ENCODE measurements around the gene FAM221B. TPM values are rescaled to one million over a fixed set of nuclear protein-coding genes. Genes with fewer than 3 reads are reported as not detected.
A peak's percentile ranks its signal among the peaks of the same experiment; 100 is the strongest.

Gene FAM221B
- total and polyA plus RNA-seq, 9 of the 15 experiments (the other 6 are each of a cell fraction or from before 2014, with no cell fraction given): 0.01 TPM; not detected in 8

DNA sequence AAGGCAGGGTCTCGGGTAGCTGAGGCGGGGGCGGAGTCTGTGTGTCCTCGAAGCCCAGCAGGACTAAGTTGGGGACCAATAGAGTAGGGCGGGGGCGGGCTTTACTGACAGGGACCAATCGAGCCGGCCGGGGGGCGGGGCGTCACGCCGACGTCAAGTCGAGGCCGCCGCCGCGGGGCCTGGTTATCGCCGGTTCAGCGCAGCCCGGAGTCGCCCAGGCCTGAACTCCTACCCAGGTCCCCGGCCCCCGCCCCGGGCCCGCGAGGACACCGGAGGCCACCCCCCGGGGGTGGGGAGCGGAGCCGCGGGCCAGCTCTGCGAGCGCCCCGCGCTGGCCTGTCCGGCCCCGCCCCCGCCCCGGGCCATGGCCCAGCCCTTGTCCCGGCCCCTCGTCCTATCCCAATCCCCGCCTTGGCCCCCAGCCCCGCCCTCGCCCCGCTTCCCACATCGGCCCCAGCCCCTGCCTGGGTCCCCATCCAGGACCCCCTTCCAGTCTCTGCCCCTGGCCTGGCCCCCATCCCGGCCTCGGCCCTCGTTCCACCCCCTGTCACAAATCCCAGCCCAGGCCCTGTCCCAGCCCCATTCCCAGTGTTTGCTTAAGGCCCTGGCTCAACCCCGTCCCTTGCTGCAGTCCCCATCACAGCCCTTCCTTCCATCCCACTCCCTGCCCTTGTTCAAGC, 692 bp upstream of the FAM221B start, which contains the start of gene TMEM8B (continued):
- TF ChIP-seq, protein P1, sequence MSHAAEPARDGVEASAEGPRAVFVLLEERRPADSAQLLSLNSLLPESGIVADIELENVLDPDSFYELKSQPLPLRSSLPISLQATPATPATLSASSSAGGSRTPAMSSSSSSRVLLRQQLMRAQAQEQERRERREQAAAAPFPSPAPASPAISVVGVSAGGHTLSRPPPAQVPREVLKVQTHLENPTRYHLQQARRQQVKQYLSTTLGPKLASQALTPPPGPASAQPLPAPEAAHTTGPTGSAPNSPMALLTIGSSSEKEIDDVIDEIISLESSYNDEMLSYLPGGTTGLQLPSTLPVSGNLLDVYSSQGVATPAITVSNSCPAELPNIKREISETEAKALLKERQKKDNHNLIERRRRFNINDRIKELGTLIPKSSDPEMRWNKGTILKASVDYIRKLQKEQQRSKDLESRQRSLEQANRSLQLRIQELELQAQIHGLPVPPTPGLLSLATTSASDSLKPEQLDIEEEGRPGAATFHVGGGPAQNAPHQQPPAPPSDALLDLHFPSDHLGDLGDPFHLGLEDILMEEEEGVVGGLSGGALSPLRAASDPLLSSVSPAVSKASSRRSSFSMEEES (CRISPR knock-in tag; IDR thresholded peaks at IDR 0.05): no peak
- TF ChIP-seq POLR2A (conservative IDR thresholded peaks at IDR 0.05) (0 out of 2 replicates have a peak, but pooled peaks have one; percentile 27), SAFB (IDR thresholded peaks at IDR 0.05; ENCODE audit: borderline replicate concordance, low read depth, low read length) (no peak), TBL1XR1 (IDR thresholded peaks at IDR 0.05; ENCODE audit: low read length in 2 of 2) (no peak), NRF1 (conservative IDR thresholded peaks at IDR 0.05 in 1 of 2, IDR thresholded peaks at IDR 0.05 in 1 of 2) (peak; percentile 23 to 43; a peak in 3 of 4 replicates), PHF8 (IDR thresholded peaks at IDR 0.05; ENCODE audit: borderline replicate concordance, low read length) (peak; percentile 50; the same call in 1 of the 2 replicates), TBP (optimal IDR thresholded peaks at IDR 0.05; ENCODE audit: low read depth, low read length) (peak; percentile 28)
- TF ChIP-seq, protein P2, sequence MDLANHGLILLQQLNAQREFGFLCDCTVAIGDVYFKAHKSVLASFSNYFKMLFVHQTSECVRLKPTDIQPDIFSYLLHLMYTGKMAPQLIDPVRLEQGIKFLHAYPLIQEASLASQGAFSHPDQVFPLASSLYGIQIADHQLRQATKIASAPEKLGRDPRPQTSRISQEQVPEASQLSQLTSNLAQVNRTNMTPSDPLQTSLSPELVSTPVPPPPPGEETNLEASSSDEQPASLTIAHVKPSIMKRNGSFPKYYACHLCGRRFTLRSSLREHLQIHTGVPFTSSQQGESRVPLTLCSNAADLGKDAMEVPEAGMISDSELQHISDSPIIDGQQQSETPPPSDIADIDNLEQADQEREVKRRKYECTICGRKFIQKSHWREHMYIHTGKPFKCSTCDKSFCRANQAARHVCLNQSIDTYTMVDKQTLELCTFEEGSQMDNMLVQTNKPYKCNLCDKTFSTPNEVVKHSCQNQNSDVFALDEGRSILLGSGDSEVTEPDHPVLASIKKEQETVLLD (IDR thresholded peaks at IDR 0.05): no peak
- TF ChIP-seq, protein P3, sequence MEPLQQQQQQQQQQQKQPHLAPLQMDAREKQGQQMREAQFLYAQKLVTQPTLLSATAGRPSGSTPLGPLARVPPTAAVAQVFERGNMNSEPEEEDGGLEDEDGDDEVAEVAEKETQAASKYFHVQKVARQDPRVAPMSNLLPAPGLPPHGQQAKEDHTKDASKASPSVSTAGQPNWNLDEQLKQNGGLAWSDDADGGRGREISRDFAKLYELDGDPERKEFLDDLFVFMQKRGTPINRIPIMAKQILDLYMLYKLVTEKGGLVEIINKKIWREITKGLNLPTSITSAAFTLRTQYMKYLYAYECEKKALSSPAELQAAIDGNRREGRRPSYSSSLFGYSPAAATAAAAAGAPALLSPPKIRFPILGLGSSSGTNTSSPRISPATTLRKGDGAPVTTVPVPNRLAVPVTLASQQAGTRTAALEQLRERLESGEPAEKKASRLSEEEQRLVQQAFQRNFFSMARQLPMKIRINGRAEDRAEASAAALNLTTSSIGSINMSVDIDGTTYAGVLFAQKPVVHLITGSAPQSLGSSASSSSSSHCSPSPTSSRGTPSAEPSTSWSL (CRISPR knock-in tag; IDR thresholded peaks at IDR 0.05; ENCODE audit: borderline replicate concordance): no peak
- TF ChIP-seq, protein P4, sequence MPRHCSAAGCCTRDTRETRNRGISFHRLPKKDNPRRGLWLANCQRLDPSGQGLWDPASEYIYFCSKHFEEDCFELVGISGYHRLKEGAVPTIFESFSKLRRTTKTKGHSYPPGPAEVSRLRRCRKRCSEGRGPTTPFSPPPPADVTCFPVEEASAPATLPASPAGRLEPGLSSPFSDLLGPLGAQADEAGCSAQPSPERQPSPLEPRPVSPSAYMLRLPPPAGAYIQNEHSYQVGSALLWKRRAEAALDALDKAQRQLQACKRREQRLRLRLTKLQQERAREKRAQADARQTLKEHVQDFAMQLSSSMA (CRISPR knock-in tag; IDR thresholded peaks at IDR 0.05): no peak
- TF ChIP-seq, protein P5, sequence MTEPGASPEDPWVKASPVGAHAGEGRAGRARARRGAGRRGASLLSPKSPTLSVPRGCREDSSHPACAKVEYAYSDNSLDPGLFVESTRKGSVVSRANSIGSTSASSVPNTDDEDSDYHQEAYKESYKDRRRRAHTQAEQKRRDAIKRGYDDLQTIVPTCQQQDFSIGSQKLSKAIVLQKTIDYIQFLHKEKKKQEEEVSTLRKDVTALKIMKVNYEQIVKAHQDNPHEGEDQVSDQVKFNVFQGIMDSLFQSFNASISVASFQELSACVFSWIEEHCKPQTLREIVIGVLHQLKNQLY (CRISPR knock-in tag; conservative IDR thresholded peaks at IDR 0.05): no peak
- TF ChIP-seq, protein P6, sequence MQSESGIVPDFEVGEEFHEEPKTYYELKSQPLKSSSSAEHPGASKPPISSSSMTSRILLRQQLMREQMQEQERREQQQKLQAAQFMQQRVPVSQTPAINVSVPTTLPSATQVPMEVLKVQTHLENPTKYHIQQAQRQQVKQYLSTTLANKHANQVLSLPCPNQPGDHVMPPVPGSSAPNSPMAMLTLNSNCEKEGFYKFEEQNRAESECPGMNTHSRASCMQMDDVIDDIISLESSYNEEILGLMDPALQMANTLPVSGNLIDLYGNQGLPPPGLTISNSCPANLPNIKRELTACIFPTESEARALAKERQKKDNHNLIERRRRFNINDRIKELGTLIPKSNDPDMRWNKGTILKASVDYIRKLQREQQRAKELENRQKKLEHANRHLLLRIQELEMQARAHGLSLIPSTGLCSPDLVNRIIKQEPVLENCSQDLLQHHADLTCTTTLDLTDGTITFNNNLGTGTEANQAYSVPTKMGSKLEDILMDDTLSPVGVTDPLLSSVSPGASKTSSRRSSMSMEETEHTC (IDR thresholded peaks at IDR 0.05): no peak

All from K562 (cell line).